Gastroesophageal sphincter (tissue), 4 donors: ENCODE data around the gene IMMT. TPM values are rescaled to one million over a fixed set of nuclear protein-coding genes. Genes with fewer than 3 reads are reported as not detected.

Experiments used
- ATAC-seq: fragments of 150-250 bp; one replicate; pipeline ENCODE4 v1.9.1; 2016; ENCODE audit warnings: mild to moderate bottlenecking, moderate library complexity
- H3K27ac ChIP-seq, 4 donors: fragments of 200-600 bp; sonication (generic) in 3 of 4; 1 replicate in 3 of 4; 2 replicates in 1 of 4; pipeline ENCODE4 v1.5.1; 2016 to 2019
- H3K27me3 ChIP-seq: fragments of 200-600 bp; sonication (generic); one replicate; pipeline ENCODE4 v1.5.1; 2019
- H3K36me3 ChIP-seq, 2 donors: fragments of 200-600 bp; sonication (generic); one replicate each; pipeline ENCODE4 v1.5.1; 2019; ENCODE audit warnings: control low read depth in 1 of 2
- H3K4me1 ChIP-seq, 3 donors: fragments of 200-600 bp; sonication (generic); 1 replicate in 2 of 3; 2 replicates in 1 of 3; pipeline ENCODE4 v1.5.1; 2016 to 2019; ENCODE audit warnings: control low read depth in 2 of 3
- H3K4me3 ChIP-seq, 2 donors: fragments of 200-600 bp; sonication (generic); one replicate each; pipeline ENCODE4 v1.5.1; 2019; ENCODE audit warnings: mild to moderate bottlenecking in 1 of 2, moderate library complexity in 1 of 2
- H3K9me3 ChIP-seq, 3 donors: fragments of 200-600 bp; sonication (generic); one replicate each; pipeline ENCODE4 v1.5.1; 2017 to 2019; ENCODE audit warnings: control low read depth in 2 of 3
- EP300 ChIP-seq: sonication (generic); formaldehyde crosslinking; IDR thresholded peaks from one replicate; pipeline ENCODE4 v1.6.1; 2017; ENCODE audit warnings: antibody characterized with exemption, mild to moderate bottlenecking
- POLR2A ChIP-seq, 2 donors: fragments of 450-650 bp; IDR thresholded peaks; one replicate each; pipeline ENCODE4 v1.6.1; 2017; ENCODE audit warnings: antibody characterized with exemption in 2 of 2, mild to moderate bottlenecking in 2 of 2, moderate library complexity in 1 of 2
- POLR2AphosphoS5 ChIP-seq: sonication (generic); formaldehyde crosslinking; IDR thresholded peaks from one replicate; pipeline ENCODE4 v1.6.1; 2017; ENCODE audit warnings: antibody characterized with exemption
- WGBS, 2 donors: methylation state at CpG; one replicate each; pipeline ENCODE4 v1.1.5; 2018; ENCODE audit warnings: low coverage in 1 of 2; 5-methylcytosine and 5-hydroxymethylcytosine counted together
- total RNA-seq, 4 donors: library from RNA; depleted of rRNA; stranded (reverse); fragments of >200 nt; gene quantifications; one replicate each; pipeline ENCODE4 v1.1.0, GENCODE V29; 2016
- TF ChIP-seq, protein P1 (sequence below), 4 experiments: fragments of 200-600 bp in 2 of 4; fragments of 450-650 bp in 2 of 4; sonication (generic) in 1 of 4; IDR thresholded peaks; one replicate each; pipeline ENCODE4 v1.5.1; 2017 to 2019; ENCODE audit warnings: antibody characterized with exemption in 4 of 4, mild to moderate bottlenecking in 2 of 4, moderate library complexity in 2 of 4

The IMMT gene
- total RNA-seq, 4 donors from 2014 or later = 57.3 to 72.3 (median 63.1) TPM

GRCh38 chr2:86174445-86174844 lies 20.8 kb downstream of the IMMT start:
- Histone ChIP-seq H3K27me3 (no peaks in the 10 kb centered on the region), H3K27ac (no peak overlapping the region), H3K4me1 (peaks cover 0 to 6% (median 0%) of the 10 kb centered on the region in 3 donors), H3K4me3 (no peak overlapping the region), H3K36me3 (peaks cover 10 to 85% of the 10 kb centered on the region in 2 donors), H3K9me3 (no peaks in the 10 kb centered on the region)
- ATAC-seq = no peak
- TF ChIP-seq POLR2AphosphoS5 (no peak), POLR2A (IDR thresholded peaks at IDR 0.05) (no peak), EP300 (no peak)
- TF ChIP-seq, protein P1, sequence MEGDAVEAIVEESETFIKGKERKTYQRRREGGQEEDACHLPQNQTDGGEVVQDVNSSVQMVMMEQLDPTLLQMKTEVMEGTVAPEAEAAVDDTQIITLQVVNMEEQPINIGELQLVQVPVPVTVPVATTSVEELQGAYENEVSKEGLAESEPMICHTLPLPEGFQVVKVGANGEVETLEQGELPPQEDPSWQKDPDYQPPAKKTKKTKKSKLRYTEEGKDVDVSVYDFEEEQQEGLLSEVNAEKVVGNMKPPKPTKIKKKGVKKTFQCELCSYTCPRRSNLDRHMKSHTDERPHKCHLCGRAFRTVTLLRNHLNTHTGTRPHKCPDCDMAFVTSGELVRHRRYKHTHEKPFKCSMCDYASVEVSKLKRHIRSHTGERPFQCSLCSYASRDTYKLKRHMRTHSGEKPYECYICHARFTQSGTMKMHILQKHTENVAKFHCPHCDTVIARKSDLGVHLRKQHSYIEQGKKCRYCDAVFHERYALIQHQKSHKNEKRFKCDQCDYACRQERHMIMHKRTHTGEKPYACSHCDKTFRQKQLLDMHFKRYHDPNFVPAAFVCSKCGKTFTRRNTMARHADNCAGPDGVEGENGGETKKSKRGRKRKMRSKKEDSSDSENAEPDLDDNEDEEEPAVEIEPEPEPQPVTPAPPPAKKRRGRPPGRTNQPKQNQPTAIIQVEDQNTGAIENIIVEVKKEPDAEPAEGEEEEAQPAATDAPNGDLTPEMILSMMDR (IDR thresholded peaks at IDR 0.05) = no peak
- WGBS, 2 donors = 58 to 64% methylated on average over 2 of the region's 2 CpGs

DNA sequence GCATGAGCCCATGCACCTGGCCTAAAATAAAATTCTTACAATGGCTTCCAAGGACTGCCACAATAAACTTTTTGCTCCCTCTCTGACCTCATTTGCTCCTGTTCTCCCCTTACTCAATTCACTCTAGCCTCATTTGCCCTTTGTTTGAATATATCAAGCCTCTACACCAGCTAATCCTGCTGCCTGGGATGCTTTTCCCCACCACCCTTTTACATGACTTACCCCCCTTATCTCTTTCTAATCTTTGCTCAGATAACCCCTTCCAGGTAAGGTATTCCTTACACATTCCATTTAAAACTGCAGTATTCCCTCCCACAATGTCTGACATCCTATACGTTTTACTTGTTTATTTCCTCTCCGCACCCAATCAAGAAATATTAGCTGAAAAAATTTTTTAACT lies 22.7 kb downstream of the IMMT start:
- H3K27me3 ChIP-seq = no peaks in the 10 kb centered on the region
- WGBS, 2 donors = 8 to 75% methylated on average over 1 of the region's 2 CpGs
- H3K4me1 ChIP-seq = peaks cover 0 to 6% (median 0%) of the 10 kb centered on the region in 3 donors
- H3K9me3 ChIP-seq = no peaks in the 10 kb centered on the region
- no peak for ATAC-seq
- no peak overlapping the region for H3K27ac ChIP-seq
- no peak overlapping the region for H3K4me3 ChIP-seq
- H3K36me3 ChIP-seq = peaks cover 6 to 85% of the 10 kb centered on the region in 2 donors
- TF ChIP-seq EP300 (no peak), POLR2A (IDR thresholded peaks at IDR 0.05) (no peak), POLR2AphosphoS5 (no peak)
- TF ChIP-seq, protein P1 (IDR thresholded peaks at IDR 0.05) = no peak

- Histone ChIP-seq H3K27ac (no peak overlapping the region), H3K36me3 (peaks cover 6 to 85% of the 10 kb centered on the region in 2 donors), H3K4me1 (peaks cover 0 to 6% (median 0%) of the 10 kb centered on the region in 3 donors), H3K9me3 (no peaks in the 10 kb centered on the region), H3K27me3 (no peaks in the 10 kb centered on the region), H3K4me3 (no peak overlapping the region)
- TF ChIP-seq, protein P1 (IDR thresholded peaks at IDR 0.05) = no peak
- no peak for TF ChIP-seq POLR2AphosphoS5
- TF ChIP-seq EP300 = no peak
- no peak for TF ChIP-seq POLR2A (IDR thresholded peaks at IDR 0.05)
- ATAC-seq = no peak
- WGBS, 2 donors = 68 to 86% methylated on average over 3 of the region's 3 CpGs
These were observed 24.0 kb downstream of the IMMT start for GRCh38 chr2:86171295-86171694.

- no peaks in the 10 kb centered on the region for H3K27me3 ChIP-seq
- TF ChIP-seq EP300 (no peak), POLR2A (IDR thresholded peaks at IDR 0.05) (no peak), POLR2AphosphoS5 (no peak)
- TF ChIP-seq, protein P1 (IDR thresholded peaks at IDR 0.05) = no peak
These were observed 24.8 kb downstream of the IMMT start for GRCh38 chr2:86170449-86170848.

GRCh38 chr2:86160156-86160952 lies 34.9 kb downstream of the IMMT start:
- no peak overlapping the region for H3K4me3 ChIP-seq
- 90 to 92% methylated on average over 6 of the region's 6 CpGs for WGBS, 2 donors
- no peaks in the 10 kb centered on the region for H3K27me3 ChIP-seq
- no peak overlapping the region for H3K27ac ChIP-seq
- no peaks in the 10 kb centered on the region for H3K9me3 ChIP-seq
- ATAC-seq = no peak
- TF ChIP-seq POLR2AphosphoS5 (no peak), POLR2A (IDR thresholded peaks at IDR 0.05) (no peak), EP300 (no peak)
- TF ChIP-seq, protein P1 (IDR thresholded peaks at IDR 0.05) = no peak
- H3K4me1 ChIP-seq = no peaks in the 10 kb centered on the region
- H3K36me3 ChIP-seq = peaks cover 7 to 96% of the 10 kb centered on the region in 2 donors

More at GRCh38 chr2:86170449-86170848, 24.8 kb downstream of the IMMT start:
- Histone ChIP-seq H3K36me3 (peaks cover 8 to 85% of the 10 kb centered on the region in 2 donors), H3K9me3 (no peaks in the 10 kb centered on the region), H3K27ac (no peak overlapping the region), H3K4me1 (peaks cover 0 to 6% (median 0%) of the 10 kb centered on the region in 3 donors), H3K4me3 (no peak overlapping the region)
- 88 to 93% methylated on average over 4 of the region's 4 CpGs for WGBS, 2 donors
- ATAC-seq = no peak
